Activated naive CD8-positive, alpha-beta T cell treated with anti-CD3 and anti-CD28 coated beads, Interleukin-2, amount 10 ng/mL, durations not matched to agents 7 days and 5 days (primary cell): ENCODE measurements around the gene OR6K3. TPM values are rescaled to one million over a fixed set of nuclear protein-coding genes. Genes with fewer than 3 reads are reported as not detected.
"Not testable (repeated sequence)": the region's sequence is repeated elsewhere in the genome, so short reads cannot be mapped to it uniquely, and the experiment has no call there.

Source experiments
- ATAC-seq: fragments of 150-1000 bp; cut with Tn5 transposase; one replicate; pipeline ENCODE4 v1.10.0; 2021; ENCODE audit warnings: low read depth, moderate library complexity
- POLR2A ChIA-PET: fragments of 350-600 bp; sonication (Branson Sonifier 250); formaldehyde crosslinking; loops from one replicate; lab custom pipeline; 2021; ENCODE audit warnings: antibody characterized with exemption; lab: Charles Lee
- DNase-seq: peaks from one replicate; pipeline ENCODE4 v3.0.0; 2021
- H3K27ac Mint-ChIP-seq: one replicate; pipeline ENCODE4 v1.8.0; 2022; ENCODE audit warnings: mild to moderate bottlenecking, mixed read lengths
- H3K27me3 Mint-ChIP-seq: one replicate; pipeline ENCODE4 v1.8.0; 2022; ENCODE audit warnings: mild to moderate bottlenecking, moderate library complexity, mixed read lengths
- H3K36me3 Mint-ChIP-seq: one replicate; pipeline ENCODE4 v1.8.0; 2021; ENCODE audit warnings: mild to moderate bottlenecking, mixed read lengths
- H3K4me1 Mint-ChIP-seq: one replicate; pipeline ENCODE4 v1.8.0; 2021; ENCODE audit warnings: mixed read lengths
- H3K4me3 Mint-ChIP-seq: one replicate; pipeline ENCODE4 v1.8.0; 2022; ENCODE audit warnings: mild to moderate bottlenecking, moderate library complexity, mixed read lengths
- H3K9me3 Mint-ChIP-seq: one replicate; pipeline ENCODE4 v1.8.0; 2021; ENCODE audit warnings: mixed read lengths
- total RNA-seq, 2 experiments: library from RNA; stranded (reverse); gene quantifications; one replicate each; pipeline ENCODE4 v1.2.3, GENCODE V29; 2021

The OR6K3 gene
- total RNA-seq, 2 experiments from 2014 or later = not detected

- no peaks in the 10 kb centered on the region for H3K9me3 Mint-ChIP-seq
- no peaks in the 10 kb centered on the region for H3K4me1 Mint-ChIP-seq
- ATAC-seq (no peak), DNase-seq (no peak)
- H3K27me3 Mint-ChIP-seq = peaks cover 4% of the 10 kb centered on the region
- POLR2A ChIA-PET = no interaction called here
- H3K36me3 Mint-ChIP-seq = no peaks in the 10 kb centered on the region
- no peak overlapping the region for H3K27ac Mint-ChIP-seq
- H3K4me3 Mint-ChIP-seq = no peak overlapping the region
These were observed 14.4 kb downstream of the OR6K3 start for GRCh38 chr1:158706096-158706495.

- no peaks in the 10 kb centered on the region for H3K9me3 Mint-ChIP-seq
- no peak within 1 kb of the TSS for H3K4me3 Mint-ChIP-seq
- ATAC-seq (no peak), DNase-seq (no peak)
- no peaks in the 10 kb centered on the region for H3K36me3 Mint-ChIP-seq
- POLR2A ChIA-PET = no interaction called here
- H3K4me1 Mint-ChIP-seq = no peaks in the 10 kb centered on the region
- no peak within 1 kb of the TSS for H3K27ac Mint-ChIP-seq
- H3K27me3 Mint-ChIP-seq = no peaks in the 10 kb centered on the region
These were observed 20.0 kb downstream of the OR6K3 start, which contains the start of gene OR6K2 for GRCh38 chr1:158700552-158700951. Gene OR6K2, minus strand, starts transcription at chr1:158700652. Its CDS starts 0 bp downstream, at chr1:158700652.

DNA sequence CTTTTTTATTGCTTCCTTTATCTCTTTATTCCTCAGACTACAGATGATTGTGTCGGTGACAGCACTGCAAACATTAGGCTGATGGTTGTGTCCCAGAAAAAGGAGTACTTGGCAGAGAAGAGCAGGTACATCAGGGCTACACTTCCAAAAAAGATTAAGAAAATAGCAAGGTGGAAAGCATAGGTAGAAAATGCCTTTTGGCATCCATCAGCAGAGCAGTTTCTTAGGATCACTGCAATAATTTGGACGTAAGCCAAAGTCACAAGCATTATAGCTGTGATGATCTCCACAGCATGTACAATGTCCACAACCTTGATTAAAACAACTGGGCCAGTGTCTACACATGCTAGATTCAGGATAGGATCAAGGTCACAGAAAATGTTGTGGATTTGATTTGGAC, 25.9 kb downstream of the OR6K3 start:
- Mint-ChIP-seq H3K4me3 (no peak overlapping the region), H3K27me3 (no peaks in the 10 kb centered on the region), H3K4me1 (no peaks in the 10 kb centered on the region), H3K36me3 (no peaks in the 10 kb centered on the region), H3K9me3 (peaks cover 1% of the 10 kb centered on the region), H3K27ac (no peak overlapping the region)
- no peak for ATAC-seq
- POLR2A ChIA-PET = no interaction called here
- DNase-seq = no peak

DNA sequence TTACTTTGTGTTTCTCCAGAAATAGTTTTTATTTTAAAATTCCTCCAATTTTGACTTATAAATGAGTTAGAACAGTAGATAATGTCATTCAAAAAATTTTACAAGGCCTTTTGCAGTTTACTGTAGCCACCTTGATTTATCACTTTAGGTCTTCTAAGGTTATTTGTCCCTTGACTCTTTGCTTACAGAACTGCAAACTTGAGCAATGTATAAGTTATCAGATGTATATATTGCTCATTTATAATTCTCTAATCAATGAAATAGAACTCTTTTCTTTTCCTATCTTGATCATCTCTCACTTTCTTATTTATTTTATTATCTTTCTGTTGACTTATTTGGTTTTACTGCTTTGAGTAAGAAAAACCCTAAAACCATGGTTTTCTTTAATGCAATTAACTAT, 28.2 kb downstream of the OR6K3 start:
- no peaks in the 10 kb centered on the region for H3K27me3 Mint-ChIP-seq
- H3K4me3 Mint-ChIP-seq = no peak overlapping the region
- no peak for ATAC-seq
- H3K4me1 Mint-ChIP-seq = no peaks in the 10 kb centered on the region
- no peaks in the 10 kb centered on the region for H3K36me3 Mint-ChIP-seq
- H3K9me3 Mint-ChIP-seq = peaks cover 1% of the 10 kb centered on the region
- no peak for DNase-seq
- H3K27ac Mint-ChIP-seq = no peak overlapping the region
- POLR2A ChIA-PET = no interaction called here

GRCh38 chr1:158691907-158692306, 28.6 kb downstream of the OR6K3 start:
- H3K36me3 Mint-ChIP-seq = no peaks in the 10 kb centered on the region
- no peaks in the 10 kb centered on the region for H3K27me3 Mint-ChIP-seq
- no peaks in the 10 kb centered on the region for H3K4me1 Mint-ChIP-seq
- DNase-seq (no peak), ATAC-seq (no peak)
- POLR2A ChIA-PET = no interaction called here
- no peak overlapping the region for H3K4me3 Mint-ChIP-seq
- no peak overlapping the region for H3K27ac Mint-ChIP-seq
- peaks cover 1% of the 10 kb centered on the region for H3K9me3 Mint-ChIP-seq

- H3K4me3 Mint-ChIP-seq, H3K9me3 Mint-ChIP-seq, H3K36me3 Mint-ChIP-seq, ATAC-seq, POLR2A ChIA-PET, H3K4me1 Mint-ChIP-seq, H3K27me3 Mint-ChIP-seq, DNase-seq: not testable (repeated sequence)
- peak overlapping the region; percentile 40 for H3K27ac Mint-ChIP-seq
These were observed 29.4 kb downstream of the OR6K3 start for GRCh38 chr1:158691149-158691548.

- no peaks in the 10 kb centered on the region for H3K36me3 Mint-ChIP-seq
- ATAC-seq (no peak), DNase-seq (no peak)
- peaks cover 1% of the 10 kb centered on the region for H3K9me3 Mint-ChIP-seq
- no peak overlapping the region for H3K4me3 Mint-ChIP-seq
- H3K4me1 Mint-ChIP-seq = no peaks in the 10 kb centered on the region
- H3K27ac Mint-ChIP-seq = no peak overlapping the region
- H3K27me3 Mint-ChIP-seq = peaks cover 3% of the 10 kb centered on the region
- POLR2A ChIA-PET = no interaction called here
These were observed 30.6 kb downstream of the OR6K3 start for GRCh38 chr1:158689875-158690274.

DNA sequence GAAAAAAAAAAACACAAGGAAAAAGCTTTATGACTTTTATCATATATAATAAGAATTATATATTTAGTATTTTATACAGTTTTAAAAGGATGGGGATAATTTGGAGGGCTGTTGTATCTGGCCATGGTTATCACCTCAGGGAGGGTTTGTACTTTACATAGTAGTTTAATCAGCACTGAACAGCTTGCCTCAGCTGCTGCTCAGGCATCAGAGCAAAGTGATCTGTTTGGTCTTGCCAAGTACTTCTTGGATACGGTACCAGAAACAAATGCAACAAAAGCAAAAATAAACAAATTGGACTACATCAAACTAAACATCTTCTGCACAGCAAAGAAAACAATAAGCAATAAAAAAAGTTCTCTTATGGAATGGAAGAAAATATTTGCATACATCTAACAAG, 31.4 kb downstream of the OR6K3 start:
- POLR2A ChIA-PET = no interaction called here
- Mint-ChIP-seq H3K9me3 (peaks cover 1% of the 10 kb centered on the region), H3K4me3 (no peak overlapping the region), H3K27ac (no peak overlapping the region), H3K4me1 (no peaks in the 10 kb centered on the region), H3K27me3 (peaks cover 10% of the 10 kb centered on the region), H3K36me3 (no peaks in the 10 kb centered on the region)
- no peak for ATAC-seq
- DNase-seq = no peak

DNA sequence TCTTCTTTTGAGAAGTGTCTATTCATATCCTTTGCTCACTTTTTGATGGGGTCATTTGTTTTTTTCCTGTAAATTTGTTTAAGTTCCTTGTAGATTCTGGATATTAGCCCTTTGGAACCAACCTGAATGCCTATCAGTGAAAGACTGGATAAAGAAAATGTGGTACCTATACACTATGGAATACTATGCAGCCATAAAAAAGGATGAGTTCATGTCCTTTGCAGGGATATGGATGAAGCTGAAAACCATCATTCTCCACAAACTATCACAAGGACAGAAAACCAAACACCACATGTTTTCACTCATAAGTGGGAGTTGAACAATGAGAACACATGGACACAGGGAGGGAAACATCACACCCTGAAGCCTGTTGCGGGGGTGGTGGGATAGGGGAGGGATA, 32.2 kb downstream of the OR6K3 start:
- H3K27me3 Mint-ChIP-seq = peaks cover 10% of the 10 kb centered on the region

GRCh38 chr1:158687037-158687436, 33.5 kb downstream of the OR6K3 start:
- Mint-ChIP-seq H3K4me3 (no peak overlapping the region), H3K36me3 (no peaks in the 10 kb centered on the region), H3K4me1 (no peaks in the 10 kb centered on the region), H3K27me3 (peaks cover 10% of the 10 kb centered on the region), H3K27ac (no peak overlapping the region), H3K9me3 (peaks cover 1% of the 10 kb centered on the region)
- no peak for ATAC-seq
- POLR2A ChIA-PET = no interaction called here
- DNase-seq = no peak

More for the DNA sequence above, 32.2 kb downstream of the OR6K3 start:
- H3K36me3 Mint-ChIP-seq, H3K27ac Mint-ChIP-seq, H3K4me3 Mint-ChIP-seq, DNase-seq, H3K4me1 Mint-ChIP-seq, H3K9me3 Mint-ChIP-seq, POLR2A ChIA-PET, ATAC-seq: not testable (repeated sequence)

DNA sequence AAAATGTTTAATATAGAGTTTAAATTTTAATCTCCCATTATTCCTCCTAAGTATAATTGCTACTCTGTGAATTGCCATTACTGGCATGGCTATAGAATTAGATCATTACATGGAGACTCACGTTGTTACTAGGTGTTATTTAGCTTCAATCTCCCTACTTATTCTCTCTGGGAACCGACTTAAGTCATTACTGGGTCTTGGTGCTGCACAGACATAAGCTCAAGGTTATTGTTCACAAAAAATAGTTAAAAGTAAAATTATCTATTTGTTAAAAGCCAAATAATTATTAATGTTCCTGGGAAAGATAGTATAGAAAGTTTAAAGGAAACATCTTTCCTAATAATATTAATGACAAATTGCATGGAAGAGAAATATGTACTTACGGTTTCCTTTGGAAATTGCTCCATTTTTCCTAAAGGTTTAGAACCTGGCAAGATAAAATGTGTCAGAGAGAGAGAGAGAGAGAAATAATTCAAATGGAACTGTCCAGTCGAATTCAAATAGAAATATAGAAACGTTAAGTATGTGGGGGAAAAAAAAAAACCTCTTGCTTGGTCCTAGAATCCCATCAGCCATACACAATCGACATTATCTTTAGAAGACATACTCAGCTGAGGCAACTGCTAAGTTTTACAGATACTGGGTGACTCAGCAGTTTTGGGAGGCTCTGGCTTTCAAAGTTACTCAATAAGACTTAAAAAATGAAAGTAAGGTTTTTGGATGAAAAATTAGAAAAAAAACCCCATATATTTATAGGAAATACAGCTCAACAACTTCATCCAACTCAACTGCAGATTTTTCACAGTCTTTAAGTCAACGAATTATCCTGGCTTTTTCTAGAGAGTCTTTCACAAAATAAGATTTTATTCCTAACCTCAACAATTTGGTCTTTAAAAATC, 34.2 kb downstream of the OR6K3 start, which contains the start of gene SPTA1:
Gene SPTA1 (minus strand): TSS at position 605 of the 899 bp plus-strand sequence. CDS start 198 bp downstream, at position 407.
- H3K4me1 Mint-ChIP-seq = no peaks in the 10 kb centered on the region
- H3K9me3 Mint-ChIP-seq = peaks cover 1% of the 10 kb centered on the region
- H3K27ac Mint-ChIP-seq = no peak within 1 kb of the TSS
- H3K27me3 Mint-ChIP-seq = peaks cover 15% of the 10 kb centered on the region
- H3K36me3 Mint-ChIP-seq = no peaks in the 10 kb centered on the region
- ATAC-seq (no peak), DNase-seq (no peak)
- H3K4me3 Mint-ChIP-seq = no peak within 1 kb of the TSS
- POLR2A ChIA-PET = no interaction called here

DNA sequence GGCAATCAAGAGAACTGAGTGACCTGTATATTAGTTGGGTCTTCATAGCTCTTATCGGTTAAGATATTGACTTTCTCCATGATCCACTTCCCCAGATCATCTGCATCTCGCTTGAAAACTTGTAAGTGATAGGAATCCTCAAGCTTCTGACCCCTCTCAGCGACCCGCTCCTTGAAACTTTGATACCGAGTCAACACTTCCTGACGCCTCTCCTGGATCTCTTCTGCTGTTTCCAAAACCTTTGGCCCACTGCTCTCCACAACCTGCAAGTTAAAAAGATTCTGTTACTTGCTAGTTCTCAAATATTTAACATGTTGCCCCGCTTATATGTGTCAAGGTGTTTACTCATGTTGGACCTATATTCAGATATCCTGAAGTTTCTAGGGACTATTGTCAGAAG, 35.4 kb downstream of the OR6K3 start:
- POLR2A ChIA-PET = no interaction called here
- Mint-ChIP-seq H3K27me3 (peaks cover 15% of the 10 kb centered on the region), H3K36me3 (no peaks in the 10 kb centered on the region), H3K9me3 (peaks cover 1% of the 10 kb centered on the region), H3K4me1 (no peaks in the 10 kb centered on the region), H3K27ac (no peak overlapping the region), H3K4me3 (no peak overlapping the region)
- no peak for ATAC-seq
- DNase-seq = no peak

- no peak overlapping the region for H3K4me3 Mint-ChIP-seq
- POLR2A ChIA-PET = no interaction called here
These were observed 38.9 kb downstream of the OR6K3 start for GRCh38 chr1:158681606-158682005.

DNA sequence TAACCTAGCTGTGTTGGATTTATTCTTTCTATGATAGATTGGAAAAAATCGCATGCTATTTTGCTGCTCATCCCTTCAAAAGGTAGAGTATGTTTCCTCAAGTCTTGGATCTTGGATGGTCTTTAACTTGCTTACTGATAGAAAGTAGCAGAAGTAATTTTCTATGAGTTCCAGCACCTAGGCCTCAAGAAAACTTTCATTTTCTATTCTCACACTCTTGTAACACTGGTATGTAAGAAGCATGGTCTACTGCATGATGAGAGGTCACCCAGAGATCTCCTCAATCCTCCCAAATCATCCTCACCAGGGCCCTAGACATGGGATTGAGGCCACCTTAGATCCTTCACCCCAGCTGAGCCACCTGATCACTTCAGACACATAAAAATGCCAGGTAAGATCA, 41.2 kb downstream of the OR6K3 start:
- Mint-ChIP-seq H3K4me3 (no peak overlapping the region), H3K27me3 (peaks cover 6% of the 10 kb centered on the region), H3K9me3 (no peaks in the 10 kb centered on the region), H3K4me1 (no peaks in the 10 kb centered on the region), H3K36me3 (no peaks in the 10 kb centered on the region), H3K27ac (no peak overlapping the region)
- ATAC-seq (no peak), DNase-seq (no peak)
- POLR2A ChIA-PET = no interaction called here

More at GRCh38 chr1:158681606-158682005, 38.9 kb downstream of the OR6K3 start:
- H3K27ac Mint-ChIP-seq = no peak overlapping the region
- no peaks in the 10 kb centered on the region for H3K36me3 Mint-ChIP-seq
- DNase-seq (no peak), ATAC-seq (no peak)
- H3K27me3 Mint-ChIP-seq = peaks cover 15% of the 10 kb centered on the region
- H3K9me3 Mint-ChIP-seq = no peaks in the 10 kb centered on the region
- H3K4me1 Mint-ChIP-seq = no peaks in the 10 kb centered on the region
